Measurements from ENCODE around the gene S100A10. TPM values are rescaled to one million over a fixed set of nuclear protein-coding genes. Genes with fewer than 3 reads are reported as not detected.

The S100A10 gene
- total RNA-seq, 1 experiment from 2014 or later = 161 TPM

- no peak overlapping the region for H3K27ac Mint-ChIP-seq
These were observed 18.2 kb downstream of the S100A10 start for GRCh38 chr1:151975311-151976014.

More at GRCh38 chr1:151975311-151976014, 18.2 kb downstream of the S100A10 start:
- ChIA-PET CTCF (interaction anchor here (0.9 to 2.5 kb wide), 6 partner anchors 7 to 40 kb away, joined by 3 to 15 read pairs (median 4); no protein-coding TSS in a partner anchor), POLR2A (no interaction called here)
- DNase-seq (ENCODE audit: low spot score) (no peak), ATAC-seq (no peak)
- Mint-ChIP-seq H3K9me3 (no peaks in the 10 kb centered on the region), H3K36me3 (no peaks in the 10 kb centered on the region), H3K4me1 (peaks cover 33% of the 10 kb centered on the region), H3K27me3 (ENCODE audit: low read depth) (no peaks in the 10 kb centered on the region; the same call in 1 of the 2 replicates), H3K4me3 (no peak overlapping the region)
- TF ChIP-seq ZNF532 (CRISPR knock-in tag; IDR thresholded peaks at IDR 0.05; ENCODE audit: borderline replicate concordance) (no peak), HMGXB4 (CRISPR knock-in tag; IDR thresholded peaks at IDR 0.05) (no peak), ARID4B (CRISPR knock-in tag; IDR thresholded peaks at IDR 0.05; ENCODE audit: borderline replicate concordance) (no peak), MAX (CRISPR knock-in tag; IDR thresholded peaks at IDR 0.05) (no peak), ZNF396 (CRISPR knock-in tag; IDR thresholded peaks at IDR 0.05; ENCODE audit: borderline replicate concordance) (no peak), ATF3 (CRISPR knock-in tag; conservative IDR thresholded peaks at IDR 0.05) (no peak), PREB (CRISPR knock-in tag; IDR thresholded peaks at IDR 0.05; ENCODE audit: borderline replicate concordance) (no peak), CBFB (CRISPR knock-in tag; IDR thresholded peaks at IDR 0.05; ENCODE audit: low read depth) (no peak), TCF7 (CRISPR knock-in tag; IDR thresholded peaks at IDR 0.05; ENCODE audit: low read depth) (no peak), STAT6 (CRISPR knock-in tag; conservative IDR thresholded peaks at IDR 0.05; ENCODE audit: low read depth) (no peak)

All from WTC11 (cell line).